Measurements from ENCODE around the gene SLC19A1. TPM values are rescaled to one million over a fixed set of nuclear protein-coding genes. Genes with fewer than 3 reads are reported as not detected.
"Not testable (repeated sequence)": the region's sequence is repeated elsewhere in the genome, so short reads cannot be mapped to it uniquely, and the experiment has no call there.

The SLC19A1 gene
- total RNA-seq, 6 experiments from 2014 or later, result 4.5 to 24.5 (median 15.7) TPM

GRCh38 chr21:45568383-45568782 lies 26.1 kb upstream of the SLC19A1 start:
- WGBS (ENCODE audit: insufficient coverage, low coverage, low lambda C conversion rate, missing lambda C conversion rate), result 83% methylated on average over 2 of the region's 3 CpGs

GRCh38 chr21:45564137-45564536 lies 21.9 kb upstream of the SLC19A1 start:
- H3K4me1 ChIP-seq; H3K36me3 ChIP-seq; H3K27ac ChIP-seq; H3K27me3 ChIP-seq; H3K4me3 ChIP-seq; intact Hi-C loops (cut with DNase I); ATAC-seq; H3K9me3 ChIP-seq: not testable (repeated sequence)
- peak in 1 of 3 donors; percentile 1 for DNase-seq
- WGBS (ENCODE audit: insufficient coverage, low coverage, low lambda C conversion rate, missing lambda C conversion rate), result 81% methylated on average over 11 of the region's 11 CpGs

More at GRCh38 chr21:45568383-45568782, 26.1 kb upstream of the SLC19A1 start:
- ATAC-seq (no peak), DNase-seq (no peak)
- Histone ChIP-seq H3K4me3 (no peak overlapping the region), H3K4me1 (no peaks in the 10 kb centered on the region), H3K36me3 (no peaks in the 10 kb centered on the region), H3K27me3 (peaks cover 0 to 3% of the 10 kb centered on the region in 2 donors), H3K27ac (no peak overlapping the region), H3K9me3 (no peaks in the 10 kb centered on the region)
- intact Hi-C loops (cut with DNase I), result no loop called here
- TF ChIP-seq POLR2A (IDR thresholded peaks at IDR 0.05), result no peak
- TF ChIP-seq, protein P1, sequence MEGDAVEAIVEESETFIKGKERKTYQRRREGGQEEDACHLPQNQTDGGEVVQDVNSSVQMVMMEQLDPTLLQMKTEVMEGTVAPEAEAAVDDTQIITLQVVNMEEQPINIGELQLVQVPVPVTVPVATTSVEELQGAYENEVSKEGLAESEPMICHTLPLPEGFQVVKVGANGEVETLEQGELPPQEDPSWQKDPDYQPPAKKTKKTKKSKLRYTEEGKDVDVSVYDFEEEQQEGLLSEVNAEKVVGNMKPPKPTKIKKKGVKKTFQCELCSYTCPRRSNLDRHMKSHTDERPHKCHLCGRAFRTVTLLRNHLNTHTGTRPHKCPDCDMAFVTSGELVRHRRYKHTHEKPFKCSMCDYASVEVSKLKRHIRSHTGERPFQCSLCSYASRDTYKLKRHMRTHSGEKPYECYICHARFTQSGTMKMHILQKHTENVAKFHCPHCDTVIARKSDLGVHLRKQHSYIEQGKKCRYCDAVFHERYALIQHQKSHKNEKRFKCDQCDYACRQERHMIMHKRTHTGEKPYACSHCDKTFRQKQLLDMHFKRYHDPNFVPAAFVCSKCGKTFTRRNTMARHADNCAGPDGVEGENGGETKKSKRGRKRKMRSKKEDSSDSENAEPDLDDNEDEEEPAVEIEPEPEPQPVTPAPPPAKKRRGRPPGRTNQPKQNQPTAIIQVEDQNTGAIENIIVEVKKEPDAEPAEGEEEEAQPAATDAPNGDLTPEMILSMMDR (IDR thresholded peaks at IDR 0.05), result no peak

GRCh38 chr21:45562965-45563364 lies 20.7 kb upstream of the SLC19A1 start:
- no peak overlapping the region for H3K4me3 ChIP-seq
- WGBS (ENCODE audit: insufficient coverage, low coverage, low lambda C conversion rate, missing lambda C conversion rate), result 32% methylated on average over 6 of the region's 6 CpGs
- H3K9me3 ChIP-seq, result no peaks in the 10 kb centered on the region
- H3K27ac ChIP-seq, result no peak overlapping the region
- TF ChIP-seq, protein P1 (IDR thresholded peaks at IDR 0.05), result no peak
- TF ChIP-seq POLR2A (IDR thresholded peaks at IDR 0.05), result no peak
- ATAC-seq (no peak), DNase-seq (peak in 1 of 3 donors; percentile 14)
- H3K27me3 ChIP-seq, result peaks cover 0 to 3% of the 10 kb centered on the region in 2 donors
- no peaks in the 10 kb centered on the region for H3K4me1 ChIP-seq
- H3K36me3 ChIP-seq, result no peaks in the 10 kb centered on the region
- intact Hi-C loops (cut with DNase I), result no loop called here

DNA sequence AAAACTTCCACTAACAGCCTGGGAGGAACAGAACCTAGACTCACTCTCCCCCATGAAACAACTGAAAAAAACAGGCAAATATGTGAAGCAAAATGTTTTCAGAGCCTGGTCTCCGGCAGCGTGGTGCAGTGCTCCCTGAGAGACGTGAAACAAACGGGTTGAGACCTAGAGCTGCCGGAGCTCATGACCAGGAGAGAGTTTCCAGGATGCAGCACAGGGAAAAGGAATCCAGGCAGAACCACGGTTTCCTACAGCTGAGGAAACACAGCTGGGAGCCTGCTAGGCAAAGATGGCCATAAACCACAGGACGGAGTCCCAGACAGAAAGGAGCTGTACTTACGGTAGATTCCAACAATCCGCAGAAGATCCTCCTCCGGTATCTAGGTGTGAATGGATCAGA lies 20.2 kb upstream of the SLC19A1 start:
- Histone ChIP-seq H3K4me1 (no peaks in the 10 kb centered on the region), H3K9me3 (no peaks in the 10 kb centered on the region), H3K27ac (no peak overlapping the region), H3K4me3 (no peak overlapping the region), H3K27me3 (peaks cover 0 to 3% of the 10 kb centered on the region in 2 donors), H3K36me3 (no peaks in the 10 kb centered on the region)
- intact Hi-C loops (cut with DNase I), result no loop called here
- TF ChIP-seq POLR2A (IDR thresholded peaks at IDR 0.05), result no peak
- TF ChIP-seq, protein P1 (IDR thresholded peaks at IDR 0.05), result no peak
- DNase-seq (peak in 1 of 3 donors; percentile 20), ATAC-seq (no peak)
- WGBS (ENCODE audit: insufficient coverage, low coverage, low lambda C conversion rate, missing lambda C conversion rate), result 56% methylated on average over 7 of the region's 10 CpGs

- H3K4me1 ChIP-seq; H3K27ac ChIP-seq; H3K4me3 ChIP-seq; H3K36me3 ChIP-seq; ATAC-seq; intact Hi-C loops (cut with DNase I); H3K9me3 ChIP-seq; H3K27me3 ChIP-seq: not testable (repeated sequence)
- peak in 1 of 3 donors; percentile 15 for DNase-seq
- 86% methylated on average over 7 of the region's 8 CpGs for WGBS (ENCODE audit: insufficient coverage, low coverage, low lambda C conversion rate, missing lambda C conversion rate)
These were observed 19.0 kb upstream of the SLC19A1 start for GRCh38 chr21:45561241-45561640.

Measured in right lobe of liver (tissue), 6 donors.